NCI-H1105 treated with DMSO at 0.1 percent for 48 hours (cell line): Measurements from ENCODE around the gene ITGAX.

ENCODE experiments used
- DNase-seq: peaks from one replicate; lab custom pipeline; 2025; lab: John Stamatoyannopoulos, UW

Gene ITGAX

GRCh38 chr16:31373235-31373634 lies 18.3 kb downstream of the ITGAX start:
- no peak for DNase-seq

GRCh38 chr16:31375231-31375630 lies 20.3 kb downstream of the ITGAX start:
- no peak for DNase-seq

- no peak for DNase-seq
Measured at GRCh38 chr16:31376705-31377104, 21.7 kb downstream of the ITGAX start.

- DNase-seq, result no peak
Measured at GRCh38 chr16:31377210-31377903, 22.4 kb downstream of the ITGAX start.

- DNase-seq, result no peak
Measured at GRCh38 chr16:31380201-31380600, 25.2 kb downstream of the ITGAX start.

- peak; percentile 3 for DNase-seq
Measured at GRCh38 chr16:31382485-31383161, 27.6 kb downstream of the ITGAX start.

GRCh38 chr16:31385680-31386079 lies 30.7 kb downstream of the ITGAX start:
- DNase-seq, result no peak

GRCh38 chr16:31386157-31386984 lies 31.4 kb downstream of the ITGAX start:
- no peak for DNase-seq

GRCh38 chr16:31388535-31388934 lies 33.6 kb downstream of the ITGAX start:
- no peak for DNase-seq

GRCh38 chr16:31390504-31391041 lies 35.6 kb downstream of the ITGAX start:
- DNase-seq, result no peak

GRCh38 chr16:31393056-31393455 lies 38.1 kb downstream of the ITGAX start, which contains the start of gene ITGAD:
Gene ITGAD, plus strand, starts transcription at chr16:31393335. Its CDS starts 26 bp downstream, at chr16:31393361.
- DNase-seq, result no peak

GRCh38 chr16:31395647-31396046 lies 40.7 kb downstream of the ITGAX start:
- no peak for DNase-seq

GRCh38 chr16:31397096-31397660 lies 42.2 kb downstream of the ITGAX start:
- DNase-seq, result no peak

GRCh38 chr16:31397701-31398100 lies 42.7 kb downstream of the ITGAX start:
- no peak for DNase-seq

GRCh38 chr16:31400191-31400590 lies 45.2 kb downstream of the ITGAX start:
- no peak for DNase-seq

GRCh38 chr16:31401436-31401835 lies 46.5 kb downstream of the ITGAX start:
- no peak for DNase-seq

- DNase-seq, result no peak
Measured at GRCh38 chr16:31402687-31403086, 47.7 kb downstream of the ITGAX start.

- DNase-seq, result no peak
Measured at GRCh38 chr16:31403590-31404352, 48.8 kb downstream of the ITGAX start.

- DNase-seq, result no peak
Measured at GRCh38 chr16:31404353-31405064, 49.5 kb downstream of the ITGAX start.

GRCh38 chr16:31407406-31407805 lies 52.4 kb downstream of the ITGAX start:
- no peak for DNase-seq

GRCh38 chr16:31409433-31409832 lies 54.5 kb downstream of the ITGAX start:
- no peak for DNase-seq
